Loucy (cell line): ENCODE data around the gene FHIP2A.

Experiments
- CTCF ChIP-seq: fragments of 200-600 bp; sonication (generic); conservative IDR thresholded peaks from 2 replicates; pipeline ENCODE4 v1.5.1; 2014; ENCODE audit warnings: mild to moderate bottlenecking, antibody characterized with exemption, low read length
- EZH2phosphoT487 ChIP-seq: fragments of 200-600 bp; IDR thresholded peaks from 2 replicates; pipeline ENCODE4 v1.6.1; 2018; ENCODE audit warnings: antibody characterized with exemption, mild to moderate bottlenecking, moderate library complexity, borderline replicate concordance

- no peak for TF ChIP-seq CTCF
- no peak for TF ChIP-seq EZH2phosphoT487
Measured at GRCh38 chr10:114867365-114867764, 45.8 kb downstream of the FHIP2A start.
